ENCODE measurements around the gene CACNA1B.

DNA sequence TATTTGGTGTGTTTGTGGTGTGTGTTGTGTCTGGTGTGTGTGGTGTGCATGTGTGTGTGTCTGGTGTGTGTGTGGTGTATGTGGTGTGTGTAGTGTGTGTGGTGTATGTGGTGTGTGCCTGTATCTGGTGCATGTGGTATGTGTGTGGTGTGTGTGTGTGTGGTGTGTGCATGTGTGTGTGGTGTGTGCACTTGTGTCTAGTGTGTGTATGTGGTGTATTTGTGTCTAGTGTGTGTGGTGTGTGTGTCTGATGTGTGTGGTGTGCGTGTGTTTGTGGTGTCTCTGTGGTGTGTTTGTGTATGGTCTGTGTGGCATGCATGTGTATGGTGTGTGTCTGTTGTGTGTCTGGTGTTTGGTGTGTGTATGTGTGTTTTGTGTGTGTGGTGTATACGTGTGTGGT is 71.1 kb downstream of the CACNA1B start:
- no peak for TF ChIP-seq POLR2A (IDR thresholded peaks at IDR 0.05; ENCODE audit: low read depth, low read length)
- TF ChIP-seq, protein P1, sequence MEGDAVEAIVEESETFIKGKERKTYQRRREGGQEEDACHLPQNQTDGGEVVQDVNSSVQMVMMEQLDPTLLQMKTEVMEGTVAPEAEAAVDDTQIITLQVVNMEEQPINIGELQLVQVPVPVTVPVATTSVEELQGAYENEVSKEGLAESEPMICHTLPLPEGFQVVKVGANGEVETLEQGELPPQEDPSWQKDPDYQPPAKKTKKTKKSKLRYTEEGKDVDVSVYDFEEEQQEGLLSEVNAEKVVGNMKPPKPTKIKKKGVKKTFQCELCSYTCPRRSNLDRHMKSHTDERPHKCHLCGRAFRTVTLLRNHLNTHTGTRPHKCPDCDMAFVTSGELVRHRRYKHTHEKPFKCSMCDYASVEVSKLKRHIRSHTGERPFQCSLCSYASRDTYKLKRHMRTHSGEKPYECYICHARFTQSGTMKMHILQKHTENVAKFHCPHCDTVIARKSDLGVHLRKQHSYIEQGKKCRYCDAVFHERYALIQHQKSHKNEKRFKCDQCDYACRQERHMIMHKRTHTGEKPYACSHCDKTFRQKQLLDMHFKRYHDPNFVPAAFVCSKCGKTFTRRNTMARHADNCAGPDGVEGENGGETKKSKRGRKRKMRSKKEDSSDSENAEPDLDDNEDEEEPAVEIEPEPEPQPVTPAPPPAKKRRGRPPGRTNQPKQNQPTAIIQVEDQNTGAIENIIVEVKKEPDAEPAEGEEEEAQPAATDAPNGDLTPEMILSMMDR (conservative IDR thresholded peaks at IDR 0.05; ENCODE audit: low read depth, low read length), result no peak
- TF ChIP-seq SMC3 (IDR thresholded peaks at IDR 0.05; ENCODE audit: low read depth, low read length), result no peak
- TF ChIP-seq BHLHE40 (IDR thresholded peaks at IDR 0.05; ENCODE audit: low read depth, low read length), result no peak
- no peak for TF ChIP-seq MXI1 (IDR thresholded peaks at IDR 0.05; ENCODE audit: borderline replicate concordance, low read depth, low read length)
- TF ChIP-seq MAFK (IDR thresholded peaks at IDR 0.05; ENCODE audit: low read depth, low read length), result no peak
- no peak for TF ChIP-seq RCOR1 (IDR thresholded peaks at IDR 0.05; ENCODE audit: insufficient replicate concordance, low read length)
- TF ChIP-seq MAZ (IDR thresholded peaks at IDR 0.05; ENCODE audit: borderline replicate concordance, low read depth, low read length), result no peak
- TF ChIP-seq NFE2L2 (IDR thresholded peaks at IDR 0.05; ENCODE audit: low read depth, low read length), result no peak
- no peak for TF ChIP-seq CEBPB (IDR thresholded peaks at IDR 0.05; ENCODE audit: low read depth, low read length)
- TF ChIP-seq CHD1 (IDR thresholded peaks at IDR 0.05; ENCODE audit: low read depth, low read length), result no peak
- TF ChIP-seq RAD21 (IDR thresholded peaks at IDR 0.05; ENCODE audit: low read length), result no peak
- TF ChIP-seq, protein P2, sequence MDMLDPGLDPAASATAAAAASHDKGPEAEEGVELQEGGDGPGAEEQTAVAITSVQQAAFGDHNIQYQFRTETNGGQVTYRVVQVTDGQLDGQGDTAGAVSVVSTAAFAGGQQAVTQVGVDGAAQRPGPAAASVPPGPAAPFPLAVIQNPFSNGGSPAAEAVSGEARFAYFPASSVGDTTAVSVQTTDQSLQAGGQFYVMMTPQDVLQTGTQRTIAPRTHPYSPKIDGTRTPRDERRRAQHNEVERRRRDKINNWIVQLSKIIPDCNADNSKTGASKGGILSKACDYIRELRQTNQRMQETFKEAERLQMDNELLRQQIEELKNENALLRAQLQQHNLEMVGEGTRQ (IDR thresholded peaks at IDR 0.05; ENCODE audit: low read depth, low read length), result no peak

Data from IMR-90 (cell line).